Measurements from ENCODE around the gene ADRM1. TPM values are rescaled to one million over a fixed set of nuclear protein-coding genes. Genes with fewer than 3 reads are reported as not detected.

ADRM1 gene
- total RNA-seq, 1 experiment from 2014 or later: 227 TPM

DNA sequence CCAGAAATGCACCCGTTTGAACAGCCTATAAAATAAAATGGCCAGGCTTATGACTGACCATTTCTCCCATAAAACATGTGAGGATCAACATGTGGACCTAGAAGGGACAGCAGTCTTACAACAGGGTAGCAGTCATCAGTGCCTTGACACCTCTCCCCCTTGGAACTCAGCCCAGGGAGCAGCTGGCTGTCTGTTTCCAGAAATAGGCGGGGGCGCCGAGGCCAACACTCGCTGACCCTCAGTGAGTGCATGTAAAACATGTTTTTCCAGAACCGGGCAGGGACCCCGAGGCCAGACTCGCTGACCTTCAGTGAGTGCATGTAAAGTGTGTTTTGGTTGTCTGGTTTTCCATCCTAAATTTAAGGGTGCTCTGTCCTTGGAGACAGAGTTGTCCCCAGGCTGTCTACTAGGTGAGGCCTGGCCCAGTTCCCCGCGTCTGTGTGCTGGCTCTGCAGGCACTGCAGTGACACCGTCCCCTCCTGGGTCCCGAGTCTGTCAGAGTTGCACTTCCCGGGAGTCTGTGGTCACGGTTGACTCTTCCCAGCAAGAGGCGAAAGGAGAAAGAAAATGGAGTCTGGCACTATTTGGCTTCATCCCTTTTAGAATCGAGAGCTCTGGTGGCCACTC is 19.8 kb upstream of the ADRM1 start:
- intact Hi-C loops (cut with micrococcal nuclease; ENCODE audit: unreplicated experiment): no loop called here
- no peak overlapping the region for H3K27ac Mint-ChIP-seq (ENCODE audit: unreplicated experiment)
- H3K9me3 Mint-ChIP-seq (ENCODE audit: low read depth, unreplicated experiment): no peaks in the 10 kb centered on the region
- CTCF ChIA-PET: no interaction called here
- H3K4me1 Mint-ChIP-seq (ENCODE audit: low read depth, unreplicated experiment): no peaks in the 10 kb centered on the region
- no peak overlapping the region for H3K4me3 Mint-ChIP-seq (ENCODE audit: low read depth, unreplicated experiment)
- H3K36me3 Mint-ChIP-seq (ENCODE audit: insufficient read depth, unreplicated experiment): peaks cover 76% of the 10 kb centered on the region
- TF ChIP-seq, protein P1, sequence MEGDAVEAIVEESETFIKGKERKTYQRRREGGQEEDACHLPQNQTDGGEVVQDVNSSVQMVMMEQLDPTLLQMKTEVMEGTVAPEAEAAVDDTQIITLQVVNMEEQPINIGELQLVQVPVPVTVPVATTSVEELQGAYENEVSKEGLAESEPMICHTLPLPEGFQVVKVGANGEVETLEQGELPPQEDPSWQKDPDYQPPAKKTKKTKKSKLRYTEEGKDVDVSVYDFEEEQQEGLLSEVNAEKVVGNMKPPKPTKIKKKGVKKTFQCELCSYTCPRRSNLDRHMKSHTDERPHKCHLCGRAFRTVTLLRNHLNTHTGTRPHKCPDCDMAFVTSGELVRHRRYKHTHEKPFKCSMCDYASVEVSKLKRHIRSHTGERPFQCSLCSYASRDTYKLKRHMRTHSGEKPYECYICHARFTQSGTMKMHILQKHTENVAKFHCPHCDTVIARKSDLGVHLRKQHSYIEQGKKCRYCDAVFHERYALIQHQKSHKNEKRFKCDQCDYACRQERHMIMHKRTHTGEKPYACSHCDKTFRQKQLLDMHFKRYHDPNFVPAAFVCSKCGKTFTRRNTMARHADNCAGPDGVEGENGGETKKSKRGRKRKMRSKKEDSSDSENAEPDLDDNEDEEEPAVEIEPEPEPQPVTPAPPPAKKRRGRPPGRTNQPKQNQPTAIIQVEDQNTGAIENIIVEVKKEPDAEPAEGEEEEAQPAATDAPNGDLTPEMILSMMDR (IDR thresholded peaks at IDR 0.05; ENCODE audit: unreplicated experiment): no peak
- DNase-seq: no peak
- no peaks in the 10 kb centered on the region for H3K27me3 Mint-ChIP-seq (ENCODE audit: unreplicated experiment)
- no TSS peak for BruUV-seq (replicated peaks)

DNA sequence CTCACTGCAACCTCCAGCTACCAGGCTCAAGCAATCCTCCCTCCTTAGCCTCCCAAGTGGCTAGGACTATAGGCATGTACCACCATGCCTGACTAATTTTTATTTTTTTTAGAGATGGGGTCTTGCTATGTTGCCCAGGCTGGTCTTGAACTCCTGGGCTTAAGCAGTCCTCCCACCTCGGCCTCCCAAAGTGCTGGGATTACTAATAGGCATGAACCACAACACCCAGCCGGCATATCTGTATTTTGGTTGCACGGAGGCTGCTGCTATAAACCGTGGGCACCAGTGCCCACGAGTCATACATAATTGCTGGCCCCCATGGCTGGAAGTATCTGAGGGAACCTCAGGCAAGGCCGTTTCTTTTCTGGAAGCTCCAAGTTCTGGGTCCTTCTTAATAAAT is 18.3 kb upstream of the ADRM1 start:
- intact Hi-C loops (cut with micrococcal nuclease; ENCODE audit: unreplicated experiment): no loop called here
- Mint-ChIP-seq H3K27me3 (ENCODE audit: unreplicated experiment) (no peaks in the 10 kb centered on the region), H3K9me3 (ENCODE audit: low read depth, unreplicated experiment) (no peaks in the 10 kb centered on the region), H3K27ac (ENCODE audit: unreplicated experiment) (no peak overlapping the region), H3K36me3 (ENCODE audit: insufficient read depth, unreplicated experiment) (peaks cover 84% of the 10 kb centered on the region), H3K4me1 (ENCODE audit: low read depth, unreplicated experiment) (no peaks in the 10 kb centered on the region), H3K4me3 (ENCODE audit: low read depth, unreplicated experiment) (no peak overlapping the region)
- no peak for DNase-seq
- TF ChIP-seq, protein P1 (IDR thresholded peaks at IDR 0.05; ENCODE audit: unreplicated experiment): no peak
- no TSS peak for BruUV-seq (replicated peaks)
- CTCF ChIA-PET: no interaction called here

DNA sequence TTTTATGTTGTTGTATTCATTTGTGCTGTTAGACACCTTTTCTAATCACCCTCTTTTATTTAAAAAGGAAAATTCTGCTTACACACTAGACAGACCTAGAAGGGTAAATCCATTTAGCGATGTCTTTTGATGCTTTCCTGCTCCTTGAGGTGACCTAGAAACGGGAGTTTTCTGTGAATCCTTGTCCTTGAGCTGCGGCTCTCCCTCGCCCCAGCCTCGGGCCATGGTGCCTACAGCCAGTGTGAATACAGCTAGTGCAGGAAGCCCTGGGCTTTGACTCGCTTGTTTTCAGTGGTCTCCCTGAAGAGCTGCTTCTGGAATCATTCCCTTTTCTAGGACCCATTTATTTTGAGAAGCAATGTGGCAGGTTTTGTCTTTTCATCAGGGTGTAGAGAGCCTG is 17.6 kb upstream of the ADRM1 start:
- intact Hi-C loops (cut with micrococcal nuclease; ENCODE audit: unreplicated experiment): no loop called here
- BruUV-seq (replicated peaks): no TSS peak
- no peak overlapping the region for H3K4me3 Mint-ChIP-seq (ENCODE audit: low read depth, unreplicated experiment)
- H3K27ac Mint-ChIP-seq (ENCODE audit: unreplicated experiment): no peak overlapping the region
- no peak for DNase-seq
- TF ChIP-seq, protein P1 (IDR thresholded peaks at IDR 0.05; ENCODE audit: unreplicated experiment): no peak
- H3K27me3 Mint-ChIP-seq (ENCODE audit: unreplicated experiment): no peaks in the 10 kb centered on the region
- H3K36me3 Mint-ChIP-seq (ENCODE audit: insufficient read depth, unreplicated experiment): peaks cover 78% of the 10 kb centered on the region
- no peaks in the 10 kb centered on the region for H3K9me3 Mint-ChIP-seq (ENCODE audit: low read depth, unreplicated experiment)
- no peaks in the 10 kb centered on the region for H3K4me1 Mint-ChIP-seq (ENCODE audit: low read depth, unreplicated experiment)
- CTCF ChIA-PET: no interaction called here

DNA sequence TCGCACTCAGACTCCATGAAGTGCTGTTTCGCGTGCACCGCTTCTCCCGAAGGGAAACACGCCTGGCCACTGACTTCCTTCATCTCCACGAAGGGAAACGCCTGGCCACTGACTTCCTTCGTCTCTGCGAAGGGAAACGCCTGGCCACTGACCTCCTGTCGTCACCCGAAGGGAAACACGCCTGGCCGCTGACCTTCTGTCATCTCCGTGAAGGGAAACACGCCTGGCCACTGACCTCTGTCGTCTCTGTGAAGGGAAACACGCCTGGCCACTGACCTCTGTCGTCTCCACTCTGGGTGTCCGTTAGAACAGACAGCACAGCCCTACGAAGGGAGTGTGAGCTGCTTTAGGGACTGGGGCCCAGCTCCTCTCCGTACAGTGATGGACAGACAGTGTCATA is 17.1 kb upstream of the ADRM1 start:
- intact Hi-C loops (cut with micrococcal nuclease; ENCODE audit: unreplicated experiment): no loop called here
- Mint-ChIP-seq H3K27ac (ENCODE audit: unreplicated experiment) (no peak overlapping the region), H3K4me1 (ENCODE audit: low read depth, unreplicated experiment) (no peaks in the 10 kb centered on the region), H3K9me3 (ENCODE audit: low read depth, unreplicated experiment) (no peaks in the 10 kb centered on the region), H3K4me3 (ENCODE audit: low read depth, unreplicated experiment) (no peak overlapping the region), H3K36me3 (ENCODE audit: insufficient read depth, unreplicated experiment) (peaks cover 81% of the 10 kb centered on the region), H3K27me3 (ENCODE audit: unreplicated experiment) (no peaks in the 10 kb centered on the region)
- TF ChIP-seq, protein P1 (IDR thresholded peaks at IDR 0.05; ENCODE audit: unreplicated experiment): no peak
- CTCF ChIA-PET: interaction anchor here (0.5 kb wide), 1 partner anchor 35 kb away, joined by 8 read pairs; no protein-coding TSS in a partner anchor
- no peak for DNase-seq
- no TSS peak for BruUV-seq (replicated peaks)

All from Calu3 (cell line).